ENCODE data around the gene RAB27B. TPM values are rescaled to one million over a fixed set of nuclear protein-coding genes. Genes with fewer than 3 reads are reported as not detected.

Gene RAB27B
- total RNA-seq, 2 donors from 2014 or later: 0.11 to 1.1 TPM

- no peaks in the 10 kb centered on the region for H3K36me3 ChIP-seq
- H3K27ac ChIP-seq: no peak overlapping the region
- no peak for DNase-seq (ENCODE audit: low spot score)
- H3K4me3 ChIP-seq: no peak overlapping the region
- no peaks in the 10 kb centered on the region for H3K9me3 ChIP-seq
- TF ChIP-seq CTCF (IDR thresholded peaks at IDR 0.05): no peak
- H3K27me3 ChIP-seq: no peaks in the 10 kb centered on the region
- no peaks in the 10 kb centered on the region for H3K4me1 ChIP-seq
These were observed 30.1 kb upstream of the RAB27B start for GRCh38 chr18:54798186-54798585.

GRCh38 chr18:54801374-54801773 is 26.9 kb upstream of the RAB27B start:
- no peak for TF ChIP-seq CTCF (IDR thresholded peaks at IDR 0.05)
- no peaks in the 10 kb centered on the region for H3K36me3 ChIP-seq

GRCh38 chr18:54802178-54802577 is 26.1 kb upstream of the RAB27B start:
- no peaks in the 10 kb centered on the region for H3K36me3 ChIP-seq
- H3K4me3 ChIP-seq: no peak overlapping the region
- no peaks in the 10 kb centered on the region for H3K27me3 ChIP-seq
- TF ChIP-seq CTCF (IDR thresholded peaks at IDR 0.05): no peak
- no peak for DNase-seq (ENCODE audit: low spot score)
- H3K9me3 ChIP-seq: no peaks in the 10 kb centered on the region
- H3K27ac ChIP-seq: no peak overlapping the region
- H3K4me1 ChIP-seq: no peaks in the 10 kb centered on the region

More at GRCh38 chr18:54801374-54801773, 26.9 kb upstream of the RAB27B start:
- no peak overlapping the region for H3K4me3 ChIP-seq
- H3K27ac ChIP-seq: no peak overlapping the region
- H3K27me3 ChIP-seq: no peaks in the 10 kb centered on the region
- H3K9me3 ChIP-seq: no peaks in the 10 kb centered on the region
- H3K4me1 ChIP-seq: no peaks in the 10 kb centered on the region
- no peak for DNase-seq (ENCODE audit: low spot score)

- no peak for TF ChIP-seq CTCF (IDR thresholded peaks at IDR 0.05)
- Histone ChIP-seq H3K4me3 (no peak overlapping the region), H3K36me3 (no peaks in the 10 kb centered on the region), H3K27me3 (no peaks in the 10 kb centered on the region), H3K27ac (no peak overlapping the region), H3K9me3 (no peaks in the 10 kb centered on the region), H3K4me1 (no peaks in the 10 kb centered on the region)
- DNase-seq (ENCODE audit: low spot score): no peak
These were observed 25.4 kb upstream of the RAB27B start for GRCh38 chr18:54802686-54803395.

- H3K4me3 ChIP-seq: no peak overlapping the region
- H3K4me1 ChIP-seq: no peaks in the 10 kb centered on the region
- no peak for TF ChIP-seq CTCF (IDR thresholded peaks at IDR 0.05)
- H3K27ac ChIP-seq: no peak overlapping the region
- no peaks in the 10 kb centered on the region for H3K27me3 ChIP-seq
- no peaks in the 10 kb centered on the region for H3K36me3 ChIP-seq
- DNase-seq (ENCODE audit: low spot score): no peak
- no peaks in the 10 kb centered on the region for H3K9me3 ChIP-seq
These were observed 22.5 kb upstream of the RAB27B start for GRCh38 chr18:54805571-54806334.

Data from right atrium auricular region (tissue), 2 donors.